T-cell (primary cell): ENCODE measurements around the gene IGLL5. TPM values are rescaled to one million over a fixed set of nuclear protein-coding genes. Genes with fewer than 3 reads are reported as not detected.

Experiments
- ATAC-seq, 4 experiments: fragments of 200-7000 bp in 3 of 4; fragments of 150-1000 bp in 1 of 4; cut with Tn5 transposase; replicated peaks in 1 of 4; 1 replicate in 3 of 4; 2 replicates in 1 of 4; pipeline ENCODE4 v1.10.0; 2021; ENCODE audit warnings: moderate library complexity in 3 of 4, mild to moderate bottlenecking in 2 of 4, moderate number of reproducible peaks in 1 of 4
- CTCF ChIA-PET, 2 donors: fragments of 300-600 bp; sonication (Branson Sonifier 250); formaldehyde crosslinking; loops; one replicate each; lab custom pipeline; 2022; ENCODE audit warnings: antibody characterized with exemption in 2 of 2; lab: Charles Lee
- POLR2A ChIA-PET, 2 donors: fragments of 300-600 bp; sonication (Branson Sonifier 250); formaldehyde crosslinking; loops; one replicate each; lab custom pipeline; 2022; ENCODE audit warnings: antibody characterized with exemption in 2 of 2; lab: Charles Lee
- DNase-seq, 35 experiments: peaks; one replicate each; pipeline versions ENCODE4 v3.0.0 to v3.0.0-alpha.2; 2013 to 2023
- H3K27ac ChIP-seq: one replicate; pipeline ENCODE4 v1.5.1; 2013; ENCODE audit warnings: low read length
- H3K27me3 ChIP-seq, 2 experiments: replicated peaks in 1 of 2; 1 replicate in 1 of 2; 2 replicates in 1 of 2; pipeline versions ENCODE4 v1.6.1 to v1.7.0; 2013; ENCODE audit warnings: low read length in 1 of 2, mixed read lengths in 1 of 2; ENCODE audit not compliant: control insufficient read depth in 2 of 2, insufficient read depth in 2 of 2; ENCODE audit errors: extremely low read depth in 1 of 2
- H3K36me3 ChIP-seq, 2 donors: 1 replicate in 1 of 2; 2 replicates in 1 of 2; pipeline versions ENCODE4 v1.6.1 to v1.7.0; 2013; ENCODE audit warnings: low read length in 1 of 2; ENCODE audit not compliant: control insufficient read depth in 2 of 2, insufficient read depth in 1 of 2; ENCODE audit errors: extremely low read depth in 1 of 2
- H3K4me1 ChIP-seq, 2 experiments: 1 replicate in 1 of 2; 2 replicates in 1 of 2; pipeline versions ENCODE4 v1.6.1 to v1.7.0; 2013; ENCODE audit warnings: low read length in 2 of 2, mixed read lengths in 1 of 2; ENCODE audit not compliant: insufficient read depth in 2 of 2, control insufficient read depth in 1 of 2; ENCODE audit errors: extremely low read depth in 1 of 2
- H3K4me3 ChIP-seq, 2 donors: 1 replicate in 1 of 2; 2 replicates in 1 of 2; pipeline versions ENCODE4 v1.5.1 to v1.7.0; 2013; ENCODE audit warnings: mild to moderate bottlenecking in 2 of 2, low read length in 1 of 2, moderate library complexity in 1 of 2; ENCODE audit not compliant: control insufficient read depth in 1 of 2; ENCODE audit errors: extremely low read depth in 1 of 2
- H3K9me3 ChIP-seq: 2 replicates; pipeline ENCODE4 v1.7.0; 2013
- H3K27ac Mint-ChIP-seq, 2 donors: one replicate each; pipeline ENCODE4 v1.8.0; 2020 to 2021; ENCODE audit warnings: mild to moderate bottlenecking in 2 of 2, mixed read lengths in 2 of 2
- H3K27me3 Mint-ChIP-seq, 2 donors: one replicate each; pipeline ENCODE4 v1.8.0; 2021 to 2022; ENCODE audit warnings: mixed read lengths in 2 of 2
- H3K36me3 Mint-ChIP-seq: one replicate; pipeline ENCODE4 v1.8.0; 2021; ENCODE audit warnings: mixed read lengths
- H3K4me1 Mint-ChIP-seq, 3 donors: one replicate each; pipeline ENCODE4 v1.8.0; 2020 to 2022; ENCODE audit warnings: mixed read lengths in 3 of 3, mild to moderate bottlenecking in 1 of 3
- H3K4me3 Mint-ChIP-seq, 3 donors: one replicate each; pipeline ENCODE4 v1.8.0; 2020 to 2022; ENCODE audit warnings: mild to moderate bottlenecking in 3 of 3, mixed read lengths in 3 of 3, moderate library complexity in 3 of 3
- H3K9me3 Mint-ChIP-seq, 3 donors: one replicate each; pipeline ENCODE4 v1.8.0; 2020 to 2022; ENCODE audit warnings: mixed read lengths in 3 of 3
- WGBS: methylation state at CpG from one replicate; pipeline ENCODE4 v1.1.5; 2013; ENCODE audit warnings: missing lambda C conversion rate; ENCODE audit not compliant: insufficient coverage; 5-methylcytosine and 5-hydroxymethylcytosine counted together
- total RNA-seq, 35 experiments: library from RNA in 6 of 35; stranded (reverse) in 6 of 35; fragments of 120-200 nt in 1 of 35; gene quantifications; one replicate each; pipeline versions ENCODE4 v1.2.1 to v1.2.4 and lab custom pipeline; 2013 to 2026

The IGLL5 gene
- total RNA-seq, 5 donors from 2014 or later (not counting 1 experiment from before 2014, with no cell fraction given) = 0.35 to 2.9 (median 2.1) TPM

- H3K36me3 ChIP-seq = no peaks in the 10 kb centered on the region
- H3K4me1 ChIP-seq = no peaks in the 10 kb centered on the region
- no peak for DNase-seq
- no peaks in the 10 kb centered on the region for H3K27me3 Mint-ChIP-seq
- POLR2A ChIA-PET = no interaction called here
- H3K4me3 ChIP-seq = no peak overlapping the region
- no peaks in the 10 kb centered on the region for H3K9me3 Mint-ChIP-seq
- H3K4me1 Mint-ChIP-seq = peaks cover 0 to 14% (median 0%) of the 10 kb centered on the region in 3 donors
- ATAC-seq = no peak
- H3K4me3 Mint-ChIP-seq = no peak overlapping the region
- WGBS = 92% methylated on average over 4 of the region's 15 CpGs
- no peak overlapping the region for H3K27ac Mint-ChIP-seq
- CTCF ChIA-PET = interaction anchor here in 1 of 2 donors (0.6 kb wide), 1 partner anchor 53 kb away, joined by 4 read pairs; no protein-coding TSS in a partner anchor
- H3K36me3 Mint-ChIP-seq = no peaks in the 10 kb centered on the region
- no peak overlapping the region for H3K27ac ChIP-seq
- no peaks in the 10 kb centered on the region for H3K27me3 ChIP-seq
- H3K9me3 ChIP-seq = no peaks in the 10 kb centered on the region
Measured at GRCh38 chr22:22936180-22936914, 48.7 kb downstream of the IGLL5 start.

DNA sequence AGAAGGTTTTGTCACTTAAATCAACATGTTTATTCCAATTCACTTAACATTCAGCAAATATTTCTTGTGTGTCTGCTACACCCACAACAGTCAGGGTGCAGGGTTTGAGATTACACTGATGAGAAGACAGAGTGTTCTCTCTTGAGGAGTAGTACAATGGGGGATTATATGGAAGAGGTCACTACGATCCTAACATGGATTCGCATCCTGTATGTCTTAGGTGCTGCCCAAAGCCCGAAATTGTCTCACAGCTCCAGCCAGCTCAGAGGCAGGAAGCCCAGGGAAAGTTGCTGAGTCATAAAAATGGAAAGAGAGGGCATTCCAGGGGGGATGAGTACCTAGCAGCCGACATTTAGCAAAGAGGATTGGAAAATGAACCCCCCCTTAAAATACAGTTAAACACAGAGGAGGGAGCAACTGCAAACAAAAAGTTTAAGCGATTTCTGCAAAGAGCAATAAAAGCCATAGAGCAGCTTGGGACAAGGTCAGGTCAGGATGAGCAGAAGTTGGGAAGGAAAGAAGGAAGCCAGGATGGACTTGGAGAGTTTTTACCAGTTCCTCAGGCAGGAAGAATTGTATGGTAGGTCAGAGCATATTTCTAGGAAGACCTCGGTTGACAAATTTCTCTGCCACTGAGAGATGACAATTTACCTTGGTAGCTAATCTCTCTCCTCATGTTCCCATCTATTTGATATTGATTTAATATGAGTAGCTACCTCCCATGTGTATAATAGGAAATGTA is 49.5 kb downstream of the IGLL5 start:
- Mint-ChIP-seq H3K27me3 (no peaks in the 10 kb centered on the region), H3K4me3 (no peak overlapping the region), H3K36me3 (no peaks in the 10 kb centered on the region), H3K4me1 (peaks cover 0 to 12% (median 0%) of the 10 kb centered on the region in 3 donors), H3K27ac (no peak overlapping the region), H3K9me3 (no peaks in the 10 kb centered on the region)
- 83% methylated on average over 2 of the region's 6 CpGs for WGBS
- ChIA-PET POLR2A (no interaction called here), CTCF (interaction anchor here in 1 of 2 donors (1.0 kb wide), 1 partner anchor 53 kb away, joined by 3 read pairs; no protein-coding TSS in a partner anchor)
- Histone ChIP-seq H3K36me3 (no peaks in the 10 kb centered on the region), H3K27ac (no peak overlapping the region), H3K4me1 (no peaks in the 10 kb centered on the region), H3K27me3 (no peaks in the 10 kb centered on the region), H3K4me3 (no peak overlapping the region), H3K9me3 (no peaks in the 10 kb centered on the region)
- DNase-seq = no peak
- no peak for ATAC-seq

DNA sequence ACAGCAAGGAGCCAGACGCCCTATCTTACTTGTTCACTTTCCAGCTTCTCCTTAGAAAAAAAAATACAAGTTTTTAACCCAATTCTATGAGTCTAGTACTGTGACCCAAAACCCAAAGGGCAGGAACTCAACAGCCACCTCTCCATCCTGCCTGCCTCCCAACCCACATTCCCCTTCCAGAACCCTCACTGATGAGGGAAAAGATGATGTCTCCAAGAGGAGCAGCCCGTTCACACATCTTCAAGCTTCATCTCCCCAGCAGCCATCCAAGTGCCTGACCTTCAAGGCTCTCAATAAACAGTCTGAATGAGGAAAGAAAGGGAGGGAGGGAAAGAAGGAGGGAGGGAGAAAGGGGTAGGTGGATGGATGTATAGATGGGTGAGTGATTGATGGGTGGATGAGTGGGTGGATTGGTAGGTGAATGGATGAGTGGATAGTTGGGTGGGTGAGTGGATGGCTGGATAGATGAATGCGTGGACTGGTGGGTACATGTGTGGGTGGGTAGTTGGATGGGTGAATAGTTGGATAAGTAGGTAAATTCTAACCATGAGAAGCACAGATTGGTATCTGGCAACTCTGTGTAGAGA is 50.4 kb downstream of the IGLL5 start:
- peaks cover 2 to 15% (median 6%) of the 10 kb centered on the region in 3 donors for H3K4me1 Mint-ChIP-seq
- no peaks in the 10 kb centered on the region for H3K27me3 Mint-ChIP-seq
- no peak overlapping the region for H3K4me3 Mint-ChIP-seq
- WGBS = 92% methylated on average over 2 of the region's 3 CpGs
- no peak for DNase-seq
- POLR2A ChIA-PET = no interaction called here
- H3K36me3 Mint-ChIP-seq = no peaks in the 10 kb centered on the region
- no peak overlapping the region for H3K27ac ChIP-seq
- no peak overlapping the region for H3K27ac Mint-ChIP-seq
- no peak for ATAC-seq
- H3K4me3 ChIP-seq = no peak overlapping the region
- H3K36me3 ChIP-seq = no peaks in the 10 kb centered on the region
- CTCF ChIA-PET = interaction anchor here in 1 of 2 donors (1.0 kb wide), 1 partner anchor 54 kb away, joined by 3 read pairs; no protein-coding TSS in a partner anchor
- no peaks in the 10 kb centered on the region for H3K9me3 ChIP-seq
- no peaks in the 10 kb centered on the region for H3K9me3 Mint-ChIP-seq
- peaks cover 0 to 4% of the 10 kb centered on the region in 2 experiments for H3K4me1 ChIP-seq
- H3K27me3 ChIP-seq = peaks cover 0 to 1% of the 10 kb centered on the region in 2 experiments

- DNase-seq = no peak
- CTCF ChIA-PET = interaction anchor here in 1 of 2 donors (0.6 kb wide), 1 partner anchor 301 kb away, joined by 5 read pairs; no protein-coding TSS in a partner anchor
- H3K36me3 ChIP-seq = no peaks in the 10 kb centered on the region
- H3K27ac ChIP-seq = no peak overlapping the region
- Mint-ChIP-seq H3K9me3 (no peaks in the 10 kb centered on the region), H3K4me1 (peaks cover 2 to 12% (median 6%) of the 10 kb centered on the region in 3 donors), H3K36me3 (no peaks in the 10 kb centered on the region), H3K4me3 (no peak overlapping the region), H3K27ac (no peak overlapping the region), H3K27me3 (no peaks in the 10 kb centered on the region)
- peaks cover 0 to 8% of the 10 kb centered on the region in 2 experiments for H3K27me3 ChIP-seq
- peaks cover 0 to 4% of the 10 kb centered on the region in 2 experiments for H3K4me1 ChIP-seq
- H3K4me3 ChIP-seq = no peak overlapping the region
- POLR2A ChIA-PET = no interaction called here
- WGBS = 73% methylated on average over 8 of the region's 8 CpGs
- ATAC-seq = no peak
- H3K9me3 ChIP-seq = no peaks in the 10 kb centered on the region
Measured at GRCh38 chr22:22938672-22939587, 51.3 kb downstream of the IGLL5 start.

DNA sequence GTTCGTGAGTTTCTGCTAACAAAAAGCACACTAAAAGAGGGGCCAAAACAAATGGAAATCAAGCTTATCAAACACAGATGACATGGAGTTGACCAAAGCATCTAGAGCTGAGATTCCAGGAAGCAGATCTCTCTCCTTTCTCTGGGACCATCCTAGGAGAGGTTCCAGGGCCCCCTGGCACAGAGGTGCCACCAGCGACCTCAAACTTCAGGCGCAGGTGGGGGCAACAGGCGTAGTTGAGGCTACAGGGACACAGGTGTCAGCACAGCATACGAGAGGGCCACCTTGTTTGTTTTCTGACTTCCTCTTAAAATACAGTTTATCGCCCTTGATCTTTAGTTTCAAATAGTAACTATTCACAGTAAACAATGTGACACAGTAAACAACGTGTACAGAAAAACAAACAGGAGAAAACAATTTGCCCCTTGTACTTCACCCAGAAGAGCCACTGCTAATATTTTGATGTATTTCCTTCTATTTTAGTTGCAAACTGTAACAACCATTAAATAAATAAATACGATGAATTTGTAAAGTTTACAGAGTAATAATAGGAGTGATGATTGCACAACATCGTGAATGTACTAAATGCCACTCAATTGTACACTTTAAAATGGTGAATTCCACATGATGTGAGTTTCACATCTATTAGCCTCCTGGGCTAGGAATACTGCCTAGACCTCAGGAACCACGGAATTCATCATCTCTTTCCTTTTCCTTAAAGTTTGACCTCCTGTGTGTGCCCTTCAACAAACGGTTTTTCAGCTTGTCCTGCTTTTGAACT is 52.2 kb downstream of the IGLL5 start:
- H3K4me1 Mint-ChIP-seq = peaks cover 2 to 12% (median 6%) of the 10 kb centered on the region in 3 donors
- POLR2A ChIA-PET = no interaction called here
- H3K4me3 Mint-ChIP-seq = no peak overlapping the region
- H3K27ac ChIP-seq = no peak overlapping the region
- DNase-seq = no peak
- WGBS = 69% methylated on average over 5 of the region's 11 CpGs
- H3K9me3 ChIP-seq = no peaks in the 10 kb centered on the region
- peaks cover 0 to 16% of the 10 kb centered on the region in 2 experiments for H3K27me3 ChIP-seq
- H3K27me3 Mint-ChIP-seq = no peaks in the 10 kb centered on the region
- ATAC-seq = no peak
- H3K9me3 Mint-ChIP-seq = no peaks in the 10 kb centered on the region
- H3K27ac Mint-ChIP-seq = peak overlapping the region in 1 of 2 donors; percentile 2
- no peak overlapping the region for H3K4me3 ChIP-seq
- no peaks in the 10 kb centered on the region for H3K36me3 Mint-ChIP-seq
- peaks cover 0 to 4% of the 10 kb centered on the region in 2 experiments for H3K4me1 ChIP-seq
- H3K36me3 ChIP-seq = no peaks in the 10 kb centered on the region
- CTCF ChIA-PET = interaction anchor here in 1 of 2 donors (0.6 kb wide), 1 partner anchor 300 kb away, joined by 5 read pairs; no protein-coding TSS in a partner anchor
